ENCODE data around the gene MRGPRX3. TPM values are rescaled to one million over a fixed set of nuclear protein-coding genes. Genes with fewer than 3 reads are reported as not detected.

Gene MRGPRX3
- total and polyA plus RNA-seq, 3 experiments from 2014 or later = not detected

DNA sequence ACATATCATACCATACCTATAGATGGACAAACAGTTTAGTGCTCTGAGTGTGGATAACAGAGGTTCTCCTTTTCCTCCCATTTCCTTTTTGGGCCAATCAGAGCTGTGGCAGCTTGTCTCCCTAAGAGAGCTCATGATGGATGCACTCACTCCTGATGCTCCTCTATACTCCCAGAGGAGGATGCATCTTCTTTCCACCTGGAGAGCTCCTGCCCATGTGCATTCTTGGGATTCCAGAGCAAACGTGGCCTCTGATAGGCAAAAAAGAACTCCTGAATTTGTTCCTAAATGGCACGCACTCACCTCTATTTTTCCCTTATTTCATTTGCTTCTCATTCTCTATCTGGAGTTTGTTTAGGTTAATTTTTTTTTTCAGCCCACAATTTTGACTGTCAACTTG is 2.9 kb downstream of the MRGPRX3 start:
- POLR2A ChIA-PET = no interaction called here
- Mint-ChIP-seq H3K27ac (no peak overlapping the region), H3K9me3 (no peaks in the 10 kb centered on the region), H3K27me3 (peaks cover 26 to 46% of the 10 kb centered on the region in 2 donors), H3K4me3 (no peak overlapping the region), H3K36me3 (peaks cover 0 to 1% (median 0%) of the 10 kb centered on the region in 3 donors), H3K4me1 (no peaks in the 10 kb centered on the region)
- Histone ChIP-seq H3K9me3 (ENCODE audit: low read length) (no peaks in the 10 kb centered on the region), H3K36me3 (ENCODE audit: insufficient read depth, low read length) (no peaks in the 10 kb centered on the region), H3K27me3 (ENCODE audit: insufficient read depth, low read length, poor library complexity, severe bottlenecking) (no peaks in the 10 kb centered on the region), H3K4me1 (ENCODE audit: insufficient read depth, low read length) (no peaks in the 10 kb centered on the region), H3K27ac (ENCODE audit: low read depth, low read length) (no peak overlapping the region), H3K4me3 (ENCODE audit: low read length) (no peak overlapping the region)
- CTCF ChIA-PET = no interaction called here
- DNase-seq = no peak

DNA sequence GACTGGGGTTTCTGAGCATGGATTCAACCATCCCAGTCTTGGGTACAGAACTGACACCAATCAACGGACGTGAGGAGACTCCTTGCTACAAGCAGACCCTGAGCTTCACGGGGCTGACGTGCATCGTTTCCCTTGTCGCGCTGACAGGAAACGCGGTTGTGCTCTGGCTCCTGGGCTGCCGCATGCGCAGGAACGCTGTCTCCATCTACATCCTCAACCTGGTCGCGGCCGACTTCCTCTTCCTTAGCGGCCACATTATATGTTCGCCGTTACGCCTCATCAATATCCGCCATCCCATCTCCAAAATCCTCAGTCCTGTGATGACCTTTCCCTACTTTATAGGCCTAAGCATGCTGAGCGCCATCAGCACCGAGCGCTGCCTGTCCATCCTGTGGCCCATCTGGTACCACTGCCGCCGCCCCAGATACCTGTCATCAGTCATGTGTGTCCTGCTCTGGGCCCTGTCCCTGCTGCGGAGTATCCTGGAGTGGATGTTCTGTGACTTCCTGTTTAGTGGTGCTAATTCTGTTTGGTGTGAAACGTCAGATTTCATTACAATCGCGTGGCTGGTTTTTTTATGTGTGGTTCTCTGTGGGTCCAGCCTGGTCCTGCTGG is 4.9 kb downstream of the MRGPRX3 start:
- H3K27me3 Mint-ChIP-seq = peaks cover 27 to 50% of the 10 kb centered on the region in 2 donors
- Histone ChIP-seq H3K4me3 (ENCODE audit: low read length) (no peak overlapping the region), H3K4me1 (ENCODE audit: insufficient read depth, low read length) (no peaks in the 10 kb centered on the region), H3K36me3 (ENCODE audit: insufficient read depth, low read length) (no peaks in the 10 kb centered on the region), H3K27ac (ENCODE audit: low read depth, low read length) (no peak overlapping the region), H3K27me3 (ENCODE audit: insufficient read depth, low read length, poor library complexity, severe bottlenecking) (no peaks in the 10 kb centered on the region), H3K9me3 (ENCODE audit: low read length) (no peaks in the 10 kb centered on the region)
- no peak overlapping the region for H3K4me3 Mint-ChIP-seq
- H3K4me1 Mint-ChIP-seq = no peaks in the 10 kb centered on the region
- no peaks in the 10 kb centered on the region for H3K36me3 Mint-ChIP-seq
- peak overlapping the region in 1 of 8 donors; percentile 51 for H3K27ac Mint-ChIP-seq
- no peak for DNase-seq
- ChIA-PET CTCF (no interaction called here), POLR2A (no interaction called here)
- H3K9me3 Mint-ChIP-seq = no peaks in the 10 kb centered on the region

DNA sequence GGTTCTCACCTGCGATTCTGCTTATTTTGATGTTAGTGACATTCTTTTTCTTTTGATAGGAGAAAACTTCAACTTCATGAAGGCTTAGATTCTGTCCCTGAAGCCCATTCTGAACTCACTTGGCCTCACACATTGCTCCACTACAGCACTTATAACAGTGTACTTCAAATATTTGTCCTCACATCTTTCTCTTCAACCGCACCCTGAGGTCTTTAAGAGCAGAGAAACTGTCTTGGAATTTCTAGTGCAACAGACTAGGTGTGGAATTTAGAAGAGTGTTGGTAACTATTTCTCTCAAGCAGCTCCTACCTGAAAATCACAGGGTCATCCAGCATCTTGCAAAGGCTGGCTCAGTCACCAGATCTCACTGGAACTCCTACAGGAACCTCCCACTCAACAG is 7.8 kb downstream of the MRGPRX3 start:
- H3K27ac ChIP-seq (ENCODE audit: low read depth, low read length) = no peak overlapping the region
- POLR2A ChIA-PET = no interaction called here

DNA sequence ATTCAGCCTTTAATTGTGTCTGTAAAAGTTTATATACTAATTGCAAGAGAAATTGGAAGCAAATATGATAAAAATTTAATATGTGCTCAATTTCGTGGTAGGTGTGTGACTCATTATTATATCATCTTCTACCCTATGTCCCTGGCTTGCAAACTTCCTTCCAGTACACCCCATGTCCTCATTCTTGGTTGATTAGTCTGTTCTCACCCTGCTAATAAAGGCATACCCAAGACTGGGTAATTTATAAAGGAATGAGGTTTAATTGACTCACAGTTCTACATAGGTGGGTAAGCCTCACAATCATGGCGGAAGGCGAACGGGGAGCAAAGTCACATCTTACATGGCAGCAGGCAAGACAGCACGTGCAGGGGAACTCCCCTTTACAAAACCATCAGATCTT is 11.9 kb downstream of the MRGPRX3 start:
- Mint-ChIP-seq H3K27me3 (peaks cover 11 to 41% of the 10 kb centered on the region in 2 donors), H3K27ac (no peak overlapping the region), H3K4me3 (no peak overlapping the region), H3K9me3 (peaks cover 0 to 2% (median 0%) of the 10 kb centered on the region in 5 donors), H3K36me3 (no peaks in the 10 kb centered on the region), H3K4me1 (peaks cover 8 to 9% (median 8%) of the 10 kb centered on the region in 3 donors)
- Histone ChIP-seq H3K36me3 (ENCODE audit: insufficient read depth, low read length) (no peaks in the 10 kb centered on the region), H3K27me3 (ENCODE audit: insufficient read depth, low read length, poor library complexity, severe bottlenecking) (no peaks in the 10 kb centered on the region), H3K27ac (ENCODE audit: low read depth, low read length) (no peak overlapping the region), H3K4me1 (ENCODE audit: insufficient read depth, low read length) (no peaks in the 10 kb centered on the region), H3K4me3 (ENCODE audit: low read length) (no peak overlapping the region), H3K9me3 (ENCODE audit: low read length) (no peaks in the 10 kb centered on the region)
- CTCF ChIA-PET = no interaction called here
- POLR2A ChIA-PET = no interaction called here
- no peak for DNase-seq

More for the DNA sequence above, 7.8 kb downstream of the MRGPRX3 start:
- Mint-ChIP-seq H3K9me3 (no peaks in the 10 kb centered on the region), H3K36me3 (no peaks in the 10 kb centered on the region), H3K27ac (no peak overlapping the region), H3K4me3 (no peak overlapping the region), H3K27me3 (peaks cover 25 to 53% of the 10 kb centered on the region in 2 donors), H3K4me1 (no peaks in the 10 kb centered on the region)
- Histone ChIP-seq H3K4me1 (ENCODE audit: insufficient read depth, low read length) (no peaks in the 10 kb centered on the region), H3K27me3 (ENCODE audit: insufficient read depth, low read length, poor library complexity, severe bottlenecking) (no peaks in the 10 kb centered on the region), H3K36me3 (ENCODE audit: insufficient read depth, low read length) (no peaks in the 10 kb centered on the region), H3K9me3 (ENCODE audit: low read length) (no peaks in the 10 kb centered on the region), H3K4me3 (ENCODE audit: low read length) (no peak overlapping the region)
- DNase-seq = no peak
- CTCF ChIA-PET = no interaction called here

DNA sequence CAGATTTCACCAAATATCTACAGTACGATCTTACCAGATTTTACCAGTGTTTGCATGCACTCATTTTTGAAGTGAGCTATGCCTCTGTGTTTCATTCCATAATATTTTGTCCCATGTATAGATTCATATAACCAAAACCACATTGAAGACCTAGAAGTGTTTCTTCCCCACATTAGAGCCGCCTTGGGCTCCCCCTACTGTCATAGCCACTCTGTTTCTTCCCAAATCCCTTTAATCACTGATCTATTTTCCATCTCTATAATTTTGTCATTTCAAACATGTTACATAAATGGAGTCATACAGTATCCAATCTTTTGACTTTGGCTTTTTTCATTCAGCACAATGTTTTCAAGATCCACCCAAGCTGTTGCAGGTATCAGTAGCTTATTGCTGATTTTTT is 12.7 kb downstream of the MRGPRX3 start:
- no peaks in the 10 kb centered on the region for H3K36me3 Mint-ChIP-seq
- Histone ChIP-seq H3K4me1 (ENCODE audit: insufficient read depth, low read length) (no peaks in the 10 kb centered on the region), H3K9me3 (ENCODE audit: low read length) (no peaks in the 10 kb centered on the region), H3K4me3 (ENCODE audit: low read length) (no peak overlapping the region), H3K27ac (ENCODE audit: low read depth, low read length) (no peak overlapping the region), H3K36me3 (ENCODE audit: insufficient read depth, low read length) (no peaks in the 10 kb centered on the region), H3K27me3 (ENCODE audit: insufficient read depth, low read length, poor library complexity, severe bottlenecking) (no peaks in the 10 kb centered on the region)
- H3K4me3 Mint-ChIP-seq = no peak overlapping the region
- H3K27me3 Mint-ChIP-seq = peaks cover 14 to 44% of the 10 kb centered on the region in 2 donors
- peaks cover 0 to 2% (median 0%) of the 10 kb centered on the region in 5 donors for H3K9me3 Mint-ChIP-seq
- H3K4me1 Mint-ChIP-seq = peaks cover 8 to 9% (median 8%) of the 10 kb centered on the region in 3 donors
- ChIA-PET CTCF (no interaction called here), POLR2A (no interaction called here)
- no peak for DNase-seq
- H3K27ac Mint-ChIP-seq = no peak overlapping the region

DNA sequence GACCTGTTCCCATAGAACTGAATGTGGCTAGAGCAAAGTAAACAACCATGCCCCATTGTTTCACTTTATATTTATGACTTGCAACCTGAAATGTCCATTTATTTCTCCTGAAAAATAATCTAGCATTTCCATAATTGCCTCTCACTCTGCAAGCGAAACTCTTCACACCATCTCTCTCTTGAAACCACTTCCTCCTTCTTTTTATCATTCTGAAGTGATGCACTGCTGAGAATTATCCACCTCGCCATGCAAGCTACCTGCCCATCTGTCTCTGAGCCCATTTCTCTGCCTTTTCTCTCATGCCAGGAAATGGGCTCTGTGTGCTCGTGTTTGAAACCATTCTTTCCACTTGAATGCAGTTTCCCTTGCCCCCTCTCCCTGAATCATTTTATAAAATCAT is 13.5 kb downstream of the MRGPRX3 start:
- no peak for DNase-seq
- Mint-ChIP-seq H3K4me3 (peak overlapping the region in 3 of 7 donors; percentile 13 to 47 (median 37)), H3K27ac (peak overlapping the region in 1 of 8 donors; percentile 49), H3K4me1 (peaks cover 8 to 9% (median 8%) of the 10 kb centered on the region in 3 donors), H3K27me3 (peaks cover 13 to 42% of the 10 kb centered on the region in 2 donors), H3K9me3 (peaks cover 0 to 2% (median 0%) of the 10 kb centered on the region in 5 donors), H3K36me3 (no peaks in the 10 kb centered on the region)
- ChIA-PET CTCF (no interaction called here), POLR2A (no interaction called here)
- Histone ChIP-seq H3K4me3 (ENCODE audit: low read length) (no peak overlapping the region), H3K36me3 (ENCODE audit: insufficient read depth, low read length) (no peaks in the 10 kb centered on the region), H3K9me3 (ENCODE audit: low read length) (no peaks in the 10 kb centered on the region), H3K27ac (ENCODE audit: low read depth, low read length) (no peak overlapping the region), H3K4me1 (ENCODE audit: insufficient read depth, low read length) (no peaks in the 10 kb centered on the region), H3K27me3 (ENCODE audit: insufficient read depth, low read length, poor library complexity, severe bottlenecking) (no peaks in the 10 kb centered on the region)

DNA sequence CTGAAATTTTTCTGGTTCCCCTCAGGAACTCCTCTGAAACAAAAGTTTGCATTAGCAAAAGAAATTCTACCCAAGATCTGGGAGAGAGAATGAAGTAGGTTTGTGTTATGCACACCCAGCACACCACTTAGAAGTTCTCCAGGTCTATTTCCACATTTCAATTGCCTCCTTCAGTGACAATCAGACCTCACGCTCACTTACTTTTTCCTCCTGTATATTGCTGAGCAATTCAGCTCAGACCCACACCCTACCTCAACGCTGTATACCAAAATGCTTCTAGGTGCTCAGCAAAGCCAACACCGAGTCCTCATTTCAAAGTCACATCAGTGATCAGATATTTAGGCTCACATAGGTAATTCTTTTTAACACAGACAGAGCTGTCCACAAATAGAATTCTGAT is 19.2 kb downstream of the MRGPRX3 start:
- H3K9me3 Mint-ChIP-seq = peaks cover 0 to 4% (median 2%) of the 10 kb centered on the region in 5 donors
- CTCF ChIA-PET = interaction anchor here (0.6 kb wide), 1 partner anchor 218 kb away, joined by 3 read pairs; no protein-coding TSS in a partner anchor
- DNase-seq = no peak

DNA sequence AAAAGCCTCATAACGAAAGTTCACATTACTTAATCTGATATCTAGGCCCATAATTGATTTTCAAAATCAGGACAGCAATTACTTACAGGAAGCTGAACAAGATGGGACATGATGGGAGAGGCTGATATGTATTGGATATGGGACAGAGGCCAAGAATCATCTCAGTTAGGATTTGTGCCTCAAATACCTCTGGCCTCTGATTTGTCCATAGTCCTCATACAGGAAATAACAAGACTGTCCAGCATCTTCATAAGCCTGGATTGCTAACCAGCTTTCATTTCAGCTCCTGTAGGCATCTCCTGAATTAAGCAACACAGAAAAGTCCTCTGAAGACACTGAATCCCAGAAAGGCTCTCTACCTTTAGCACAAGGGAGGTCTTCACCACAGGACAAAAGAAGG is 36.0 kb downstream of the MRGPRX3 start:
- no peak overlapping the region for H3K4me3 ChIP-seq (ENCODE audit: low read length)
- peaks cover 10 to 27% of the 10 kb centered on the region in 2 donors for H3K27me3 Mint-ChIP-seq

More for the DNA sequence above, 19.2 kb downstream of the MRGPRX3 start:
- no peaks in the 10 kb centered on the region for H3K36me3 ChIP-seq (ENCODE audit: insufficient read depth, low read length)
- Mint-ChIP-seq H3K4me3 (no peak overlapping the region), H3K36me3 (no peaks in the 10 kb centered on the region), H3K27me3 (peaks cover 3 to 48% of the 10 kb centered on the region in 2 donors), H3K27ac (no peak overlapping the region), H3K4me1 (no peaks in the 10 kb centered on the region)
- no peaks in the 10 kb centered on the region for H3K27me3 ChIP-seq (ENCODE audit: insufficient read depth, low read length, poor library complexity, severe bottlenecking)
- H3K4me1 ChIP-seq (ENCODE audit: insufficient read depth, low read length) = no peaks in the 10 kb centered on the region
- POLR2A ChIA-PET = no interaction called here
- no peak overlapping the region for H3K27ac ChIP-seq (ENCODE audit: low read depth, low read length)
- H3K9me3 ChIP-seq (ENCODE audit: low read length) = no peaks in the 10 kb centered on the region
- H3K4me3 ChIP-seq (ENCODE audit: low read length) = no peak overlapping the region

More for the DNA sequence above, 36.0 kb downstream of the MRGPRX3 start:
- Mint-ChIP-seq H3K4me1 (peaks cover 0 to 6% (median 4%) of the 10 kb centered on the region in 3 donors), H3K4me3 (no peak overlapping the region), H3K36me3 (no peaks in the 10 kb centered on the region), H3K9me3 (peaks cover 0 to 11% (median 2%) of the 10 kb centered on the region in 5 donors), H3K27ac (no peak overlapping the region)
- Histone ChIP-seq H3K36me3 (ENCODE audit: insufficient read depth, low read length) (no peaks in the 10 kb centered on the region), H3K4me1 (ENCODE audit: insufficient read depth, low read length) (no peaks in the 10 kb centered on the region), H3K27ac (ENCODE audit: low read depth, low read length) (no peak overlapping the region), H3K9me3 (ENCODE audit: low read length) (no peaks in the 10 kb centered on the region), H3K27me3 (ENCODE audit: insufficient read depth, low read length, poor library complexity, severe bottlenecking) (no peaks in the 10 kb centered on the region)
- no peak for DNase-seq
- CTCF ChIA-PET = no interaction called here
- POLR2A ChIA-PET = no interaction called here

Measured in CD8-positive, alpha-beta memory T cell (primary cell).